T-helper 2 cell treated with Interferon-gamma antibody and Interleukin-4, amounts not matched to agents 5 μg/mL and 100 μg/mL, for 36 hours (primary cell): ENCODE measurements around the gene ELFN1.

Experiments
- DNase-seq: peaks from one replicate; pipeline ENCODE4 v3.0.0; 2021; ENCODE audit warnings: low spot score
- H3K27ac Mint-ChIP-seq: one replicate; pipeline ENCODE4 v1.8.0; 2021; ENCODE audit warnings: mild to moderate bottlenecking, mixed read lengths
- H3K27me3 Mint-ChIP-seq: one replicate; pipeline ENCODE4 v1.8.0; 2021; ENCODE audit warnings: low read depth, mixed read lengths
- H3K36me3 Mint-ChIP-seq: one replicate; pipeline ENCODE4 v1.8.0; 2021; ENCODE audit warnings: low read depth, mixed read lengths
- H3K4me1 Mint-ChIP-seq: one replicate; pipeline ENCODE4 v1.8.0; 2021; ENCODE audit warnings: low read depth, mixed read lengths
- H3K4me3 Mint-ChIP-seq: one replicate; pipeline ENCODE4 v1.8.0; 2022; ENCODE audit warnings: mild to moderate bottlenecking, moderate library complexity, mixed read lengths
- H3K9me3 Mint-ChIP-seq: one replicate; pipeline ENCODE4 v1.8.0; 2021; ENCODE audit warnings: mixed read lengths

The ELFN1 gene

DNA sequence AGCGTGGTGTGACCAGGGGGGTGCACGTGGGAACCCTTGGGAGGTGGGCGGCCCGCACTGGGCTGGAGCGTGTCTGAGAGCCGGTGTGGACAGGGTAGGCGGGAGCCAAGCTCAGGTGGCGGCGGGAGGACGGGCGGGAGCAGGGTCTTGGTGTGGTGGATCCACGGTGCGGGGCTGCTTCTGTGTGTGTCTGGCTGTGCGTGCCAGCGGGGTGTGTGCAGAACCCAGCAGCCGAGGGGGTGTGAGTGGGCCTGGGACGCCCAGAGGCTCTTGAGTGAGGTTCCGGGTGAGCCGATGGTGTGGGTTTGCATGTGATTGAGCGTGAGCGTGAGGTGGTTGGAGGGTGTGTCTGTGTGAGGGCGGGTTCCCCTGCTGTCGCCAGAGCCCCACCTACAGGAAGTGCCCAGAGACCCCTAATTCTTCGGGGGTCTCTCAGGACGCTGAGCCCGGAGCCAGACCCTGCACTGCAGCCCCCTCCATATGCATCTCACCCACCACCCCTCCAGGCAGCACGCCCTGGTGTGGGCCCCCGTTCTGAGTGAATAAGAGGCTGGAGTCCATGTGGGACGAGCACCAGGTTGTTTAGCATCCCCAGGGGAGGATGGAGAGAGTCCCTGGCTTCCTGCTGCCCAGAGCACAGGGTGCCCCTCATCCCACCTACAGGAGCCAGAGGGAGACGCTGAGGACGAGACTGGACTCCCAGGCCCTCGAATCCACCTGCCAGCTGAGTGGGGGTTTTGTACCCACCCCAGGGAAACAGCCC lies 78.2 kb downstream of the ELFN1 start:
- Mint-ChIP-seq H3K9me3 (no peaks in the 10 kb centered on the region), H3K4me1 (peaks cover 1% of the 10 kb centered on the region), H3K36me3 (no peaks in the 10 kb centered on the region), H3K4me3 (no peak overlapping the region), H3K27me3 (no peaks in the 10 kb centered on the region), H3K27ac (no peak overlapping the region)
- DNase-seq: no peak

DNA sequence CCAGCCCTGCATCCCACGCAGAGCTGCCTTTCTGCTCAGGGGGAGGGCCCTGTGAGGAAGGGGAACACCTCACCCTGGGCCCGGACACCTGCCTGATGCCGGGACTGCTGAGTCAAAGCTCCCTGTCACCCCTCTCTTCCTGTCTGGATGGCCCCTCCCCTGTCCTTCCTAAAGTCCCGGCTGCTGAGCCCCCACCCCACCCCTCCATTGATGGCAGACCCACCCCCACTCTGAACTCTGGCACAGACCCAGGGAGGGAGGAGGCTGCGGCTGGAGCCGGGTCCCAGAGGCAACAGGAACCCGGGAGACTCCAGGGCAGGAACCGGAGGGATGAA lies 78.7 kb downstream of the ELFN1 start:
- Mint-ChIP-seq H3K36me3 (no peaks in the 10 kb centered on the region), H3K4me1 (peaks cover 3% of the 10 kb centered on the region), H3K4me3 (no peak overlapping the region), H3K27ac (no peak overlapping the region), H3K27me3 (no peaks in the 10 kb centered on the region), H3K9me3 (no peaks in the 10 kb centered on the region)
- DNase-seq: no peak

- H3K36me3 Mint-ChIP-seq: no peaks in the 10 kb centered on the region
- no peaks in the 10 kb centered on the region for H3K27me3 Mint-ChIP-seq
- H3K27ac Mint-ChIP-seq: no peak overlapping the region
- H3K4me3 Mint-ChIP-seq: no peak overlapping the region
- H3K4me1 Mint-ChIP-seq: peaks cover 3% of the 10 kb centered on the region
- no peak for DNase-seq
- no peaks in the 10 kb centered on the region for H3K9me3 Mint-ChIP-seq
Measured at GRCh38 chr7:1749351-1749863, 79.3 kb downstream of the ELFN1 start.

- Mint-ChIP-seq H3K36me3 (no peaks in the 10 kb centered on the region), H3K27ac (no peak overlapping the region), H3K4me1 (peaks cover 3% of the 10 kb centered on the region), H3K4me3 (no peak overlapping the region), H3K9me3 (no peaks in the 10 kb centered on the region), H3K27me3 (peaks cover 3% of the 10 kb centered on the region)
- no peak for DNase-seq
Measured at GRCh38 chr7:1749864-1750466, 79.9 kb downstream of the ELFN1 start.

- no peak overlapping the region for H3K27ac Mint-ChIP-seq
- peaks cover 5% of the 10 kb centered on the region for H3K27me3 Mint-ChIP-seq
- no peak overlapping the region for H3K4me3 Mint-ChIP-seq
- DNase-seq: no peak
- no peaks in the 10 kb centered on the region for H3K9me3 Mint-ChIP-seq
- H3K36me3 Mint-ChIP-seq: no peaks in the 10 kb centered on the region
- H3K4me1 Mint-ChIP-seq: peaks cover 3% of the 10 kb centered on the region
Measured at GRCh38 chr7:1750541-1751021, 80.5 kb downstream of the ELFN1 start.

DNA sequence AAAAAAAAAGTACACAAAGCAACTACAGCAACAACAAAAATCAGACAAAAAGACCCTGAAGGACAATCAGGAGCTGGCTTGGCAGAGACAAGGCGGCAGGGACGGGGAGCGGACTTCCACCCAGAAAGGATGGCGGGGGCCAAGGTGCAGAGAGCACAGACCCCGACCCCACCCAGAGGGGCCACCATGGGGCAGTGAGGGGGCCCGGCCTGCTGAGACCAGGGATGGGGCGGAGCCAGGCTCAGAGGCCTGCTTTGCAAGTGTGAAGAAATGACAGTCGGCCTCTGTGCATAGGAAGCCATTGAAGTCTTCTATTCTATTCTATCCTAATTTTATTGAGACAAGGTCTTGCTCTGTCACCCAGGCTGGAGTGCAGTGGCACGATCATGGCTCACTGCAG lies 82.0 kb downstream of the ELFN1 start:
- H3K4me1 Mint-ChIP-seq: peaks cover 3% of the 10 kb centered on the region
- no peak overlapping the region for H3K27ac Mint-ChIP-seq
- H3K9me3 Mint-ChIP-seq: no peaks in the 10 kb centered on the region
- no peak overlapping the region for H3K4me3 Mint-ChIP-seq
- peaks cover 5% of the 10 kb centered on the region for H3K27me3 Mint-ChIP-seq
- no peak for DNase-seq
- no peaks in the 10 kb centered on the region for H3K36me3 Mint-ChIP-seq

- H3K36me3 Mint-ChIP-seq: no peaks in the 10 kb centered on the region
- H3K27ac Mint-ChIP-seq: no peak overlapping the region
- H3K27me3 Mint-ChIP-seq: peaks cover 5% of the 10 kb centered on the region
- H3K9me3 Mint-ChIP-seq: no peaks in the 10 kb centered on the region
- H3K4me1 Mint-ChIP-seq: peaks cover 3% of the 10 kb centered on the region
- DNase-seq: no peak
- no peak overlapping the region for H3K4me3 Mint-ChIP-seq
Measured at GRCh38 chr7:1752771-1753563, 82.9 kb downstream of the ELFN1 start.

GRCh38 chr7:1753564-1753867 lies 83.4 kb downstream of the ELFN1 start:
- H3K4me1 Mint-ChIP-seq: peaks cover 3% of the 10 kb centered on the region
- no peak overlapping the region for H3K4me3 Mint-ChIP-seq
- no peak overlapping the region for H3K27ac Mint-ChIP-seq
- peaks cover 5% of the 10 kb centered on the region for H3K27me3 Mint-ChIP-seq
- H3K9me3 Mint-ChIP-seq: no peaks in the 10 kb centered on the region
- no peak for DNase-seq
- H3K36me3 Mint-ChIP-seq: no peaks in the 10 kb centered on the region

GRCh38 chr7:1754345-1754908 lies 84.3 kb downstream of the ELFN1 start:
- Mint-ChIP-seq H3K9me3 (no peaks in the 10 kb centered on the region), H3K27ac (no peak overlapping the region), H3K4me3 (no peak overlapping the region), H3K4me1 (peaks cover 3% of the 10 kb centered on the region), H3K36me3 (no peaks in the 10 kb centered on the region), H3K27me3 (peaks cover 5% of the 10 kb centered on the region)
- no peak for DNase-seq

DNA sequence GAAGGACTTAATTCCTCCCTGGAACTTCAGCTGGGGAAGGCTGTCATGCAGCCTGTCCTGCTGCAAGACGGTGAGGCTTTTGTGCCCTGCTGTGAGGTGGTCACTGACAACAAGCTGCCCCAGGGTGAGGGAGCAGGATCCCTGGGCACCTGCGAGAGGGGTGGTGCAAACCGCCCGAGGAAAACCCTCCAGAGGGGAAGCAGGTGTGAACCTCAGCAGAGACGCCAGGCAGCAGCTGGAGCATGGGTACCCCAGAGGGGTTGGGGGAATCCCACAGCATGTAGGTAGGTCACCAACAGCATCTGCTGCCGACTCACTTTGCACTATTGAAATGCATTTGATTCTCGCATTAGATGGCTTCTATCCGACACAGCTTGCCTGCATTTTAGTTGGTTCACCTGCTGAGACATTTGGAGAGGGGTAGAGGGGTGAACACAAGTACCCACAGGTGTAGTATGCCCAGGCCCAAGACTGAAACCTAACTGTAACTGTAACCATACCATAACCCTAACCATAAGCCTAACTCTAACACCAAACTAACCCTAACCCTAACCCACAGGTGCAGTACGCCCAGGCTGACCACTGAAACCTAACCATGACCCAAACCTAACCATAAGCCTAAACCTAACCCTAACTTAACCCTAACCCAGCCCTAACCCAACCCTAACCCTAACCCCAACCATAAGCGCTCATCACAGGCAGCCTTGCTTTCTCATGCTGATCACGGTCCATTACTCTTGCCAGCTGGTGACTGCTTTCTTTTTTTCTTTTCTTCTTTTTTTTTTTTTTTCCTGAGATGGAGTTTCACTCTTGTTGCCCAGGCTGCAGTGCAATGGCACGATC lies 85.9 kb downstream of the ELFN1 start:
- H3K27me3 Mint-ChIP-seq: peaks cover 5% of the 10 kb centered on the region
- H3K9me3 Mint-ChIP-seq: no peaks in the 10 kb centered on the region
- no peak for DNase-seq
- no peaks in the 10 kb centered on the region for H3K36me3 Mint-ChIP-seq
- no peak overlapping the region for H3K27ac Mint-ChIP-seq
- H3K4me1 Mint-ChIP-seq: peaks cover 3% of the 10 kb centered on the region
- no peak overlapping the region for H3K4me3 Mint-ChIP-seq

GRCh38 chr7:1757601-1758000 lies 87.5 kb downstream of the ELFN1 start:
- Mint-ChIP-seq H3K27ac (no peak overlapping the region), H3K9me3 (peaks cover 10% of the 10 kb centered on the region), H3K4me1 (peaks cover 3% of the 10 kb centered on the region), H3K4me3 (no peak overlapping the region), H3K36me3 (no peaks in the 10 kb centered on the region), H3K27me3 (peaks cover 5% of the 10 kb centered on the region)
- DNase-seq: no peak

- DNase-seq: no peak
- no peak overlapping the region for H3K4me3 Mint-ChIP-seq
- H3K4me1 Mint-ChIP-seq: peaks cover 2% of the 10 kb centered on the region
- no peak overlapping the region for H3K27ac Mint-ChIP-seq
- H3K27me3 Mint-ChIP-seq: peaks cover 5% of the 10 kb centered on the region
- peaks cover 10% of the 10 kb centered on the region for H3K9me3 Mint-ChIP-seq
- H3K36me3 Mint-ChIP-seq: no peaks in the 10 kb centered on the region
Measured at GRCh38 chr7:1758028-1758858, 88.2 kb downstream of the ELFN1 start.
